HepG2 (cell line): ENCODE measurements around the gene NUP107. TPM values are rescaled to one million over a fixed set of nuclear protein-coding genes. Genes with fewer than 3 reads are reported as not detected.

Experiments used
- ATAC-seq: fragments of 200-7000 bp; cut with Tn5 transposase; 3 replicates; pipeline ENCODE4 v1.9.1; 2020; ENCODE audit warnings: mild to moderate bottlenecking, moderate library complexity
- BruUV-seq: library from RNA; stranded (reverse); fragments of 400-500 nt; replicated peaks from 2 replicates; lab custom pipeline; 2021; lab: Mats Ljungman, UMichigan
- CTCF ChIA-PET: fragments of 300-600 bp; formaldehyde crosslinking; extraction: SDS; loops from one replicate; lab custom pipeline; 2021; ENCODE audit warnings: low total read pairs, inconsistent platforms, low intra/inter-chr PET ratio; lab: Yijun Ruan, JAX
- POLR2A ChIA-PET: fragments of 350-600 bp; sonication (Branson Sonifier 250); formaldehyde crosslinking; loops from one replicate; lab custom pipeline; 2020; ENCODE audit warnings: antibody characterized with exemption, inconsistent platforms; lab: Yijun Ruan, JAX
- DNase-seq: peaks from one replicate; pipeline ENCODE4 v3.0.0-alpha.2; 2015; ENCODE audit warnings: low spot score
- FAIRE-seq: peaks from 3 replicates; lab custom pipeline; 2011; peaks lifted over from hg19 to GRCh38; lab: Jason Lieb, UNC
- H2AFZ ChIP-seq: one replicate; pipeline ENCODE4 v1.6.1; 2011; ENCODE audit warnings: low read length, inconsistent platforms
- H3K27ac ChIP-seq: fragments of 300-600 bp; 3 replicates; pipeline ENCODE4 v1.8.0; 2011; ENCODE audit warnings: mixed run types, mild to moderate bottlenecking, mixed read lengths, low read length, inconsistent platforms; ENCODE audit not compliant: insufficient read depth; ENCODE audit errors: extremely low read length
- H3K27me3 ChIP-seq, 2 experiments: fragments of 200-600 bp in 1 of 2; 2 replicates in 1 of 2; 3 replicates in 1 of 2; pipeline versions ENCODE4 v1.6.0 to v1.8.0; 2011; ENCODE audit warnings: low read length in 2 of 2, mild to moderate bottlenecking in 2 of 2, moderate library complexity in 2 of 2, inconsistent platforms in 1 of 2; ENCODE audit not compliant: insufficient read depth in 2 of 2, control insufficient read depth in 1 of 2
- H3K36me3 ChIP-seq, 2 experiments: fragments of 200-600 bp in 1 of 2; replicated peaks in 1 of 2; 2 replicates in 1 of 2; 3 replicates in 1 of 2; pipeline versions ENCODE4 v1.5.1 to v1.8.0; 2011; ENCODE audit warnings: low read length in 2 of 2, inconsistent platforms in 1 of 2; ENCODE audit not compliant: insufficient read depth in 2 of 2, control insufficient read depth in 1 of 2
- H3K4me1 ChIP-seq: 2 replicates; pipeline ENCODE4 v1.5.1; 2012; ENCODE audit warnings: low read length, inconsistent platforms; ENCODE audit not compliant: insufficient read depth
- H3K4me2 ChIP-seq: 2 replicates; pipeline ENCODE4 v1.6.0; 2011; ENCODE audit warnings: low read depth, low read length, inconsistent platforms
- H3K4me3 ChIP-seq, 3 experiments: fragments of 200-600 bp in 1 of 3; sonication (generic), shearing (Covaris generic) in 1 of 3; replicated peaks in 1 of 3; 2 replicates each; pipeline ENCODE4 v1.5.1; 2011 to 2016; ENCODE audit warnings: low read length in 3 of 3, inconsistent platforms in 2 of 3, low read depth in 2 of 3, mild to moderate bottlenecking in 2 of 3, control low read depth in 1 of 3, mixed read lengths in 1 of 3; ENCODE audit not compliant: insufficient read depth in 1 of 3
- H3K79me2 ChIP-seq: one replicate; pipeline ENCODE4 v1.6.1; 2011; ENCODE audit warnings: low read length, inconsistent platforms; ENCODE audit not compliant: insufficient read depth
- H3K9ac ChIP-seq: 2 replicates; pipeline ENCODE4 v1.6.0; 2011; ENCODE audit warnings: mild to moderate bottlenecking, low read depth, low read length, inconsistent platforms; ENCODE audit not compliant: insufficient read depth
- H3K9me3 ChIP-seq: 2 replicates; pipeline ENCODE4 v1.5.1; 2012; ENCODE audit warnings: mild to moderate bottlenecking, low read length
- H4K20me1 ChIP-seq: 2 replicates; pipeline ENCODE4 v1.6.0; 2011; ENCODE audit warnings: inconsistent platforms, mild to moderate bottlenecking, low read length, moderate library complexity; ENCODE audit not compliant: insufficient read depth
- DBP ChIP-seq: sonication (generic); formaldehyde crosslinking; IDR thresholded peaks from 2 replicates; pipeline ENCODE4 v1.4.0; 2020; ENCODE audit warnings: missing genetic modification reagents; ENCODE audit errors: not compliant biosample characterization
- ELF4 ChIP-seq: sonication (generic); formaldehyde crosslinking; IDR thresholded peaks from 2 replicates; pipeline ENCODE4 v1.5.0; 2020; ENCODE audit warnings: missing genetic modification reagents, mild to moderate bottlenecking, moderate library complexity, borderline replicate concordance
- ETV6 ChIP-seq: sonication (generic); formaldehyde crosslinking; conservative IDR thresholded peaks from 2 replicates; pipeline ENCODE4 v1.4.0; 2020; ENCODE audit warnings: missing genetic modification reagents
- GABPA ChIP-seq, 2 experiments: IDR thresholded peaks; 2 replicates each; pipeline ENCODE4 v1.6.1; 2011 to 2016; ENCODE audit warnings: low read depth in 2 of 2, low read length in 1 of 2, missing biosample characterization in 1 of 2, missing genetic modification characterization in 1 of 2
- NR2F1 ChIP-seq, 2 experiments: fragments of 450-650 bp in 1 of 2; formaldehyde crosslinking in 1 of 2; IDR thresholded peaks; 2 replicates each; pipeline versions ENCODE4 v1.5.0 to v1.6.1; 2016 to 2020; ENCODE audit warnings: mild to moderate bottlenecking in 1 of 2, missing compliant biosample characterization in 1 of 2, missing genetic modification reagents in 1 of 2, moderate library complexity in 1 of 2
- SMARCE1 ChIP-seq: fragments of 450-650 bp; IDR thresholded peaks from 2 replicates; pipeline ENCODE4 v1.6.1; 2017; ENCODE audit warnings: borderline replicate concordance
- ZNF124 ChIP-seq: sonication (generic); formaldehyde crosslinking; IDR thresholded peaks from 2 replicates; pipeline ENCODE4 v1.4.0; 2020; ENCODE audit warnings: missing genetic modification reagents
- ZNF280D ChIP-seq: sonication (generic); formaldehyde crosslinking; IDR thresholded peaks from 2 replicates; pipeline ENCODE4 v1.5.1; 2020; ENCODE audit warnings: mild to moderate bottlenecking, missing genetic modification reagents
- ZNF333 ChIP-seq: sonication (generic); formaldehyde crosslinking; IDR thresholded peaks from 2 replicates; pipeline ENCODE4 v1.4.0; 2020; ENCODE audit warnings: mild to moderate bottlenecking, missing genetic modification reagents, borderline replicate concordance
- ZNF44 ChIP-seq: sonication (generic); formaldehyde crosslinking; IDR thresholded peaks from 2 replicates; pipeline ENCODE4 v1.5.1; 2020; ENCODE audit warnings: mild to moderate bottlenecking, missing genetic modification reagents
- WGBS: methylation state at CpG from one replicate; pipeline ENCODE4 v1.1.6; 2017; ENCODE audit warnings: low lambda C conversion rate; 5-methylcytosine and 5-hydroxymethylcytosine counted together
- in situ Hi-C: cut with HindIII; loops from 2 replicates; pipeline ENCODE4 v1.10.0; 2017; ENCODE audit warnings: low pct_unique_long_range_greater_than_20kb; ENCODE audit not compliant: extremely low pct_ligation_motif_present
- intact Hi-C: fragments of 100-400 bp; cut with micrococcal nuclease; formaldehyde crosslinking; loops from one replicate; pipeline ENCODE4 v1.10.0; 2022; ENCODE audit not compliant: unreplicated experiment
- polyA plus RNA-seq, 8 experiments: library from polyadenylated mRNA; depleted of rRNA in 3 of 8; stranded (reverse) in 7 of 8; unstranded in 1 of 8; fragments of >200 nt; fragmentation: Illumina TruSeq in 4 of 8; extraction: Trizol in 4 of 8; gene quantifications; 2 replicates each; pipeline versions ENCODE4 v1.2.1 to v1.2.3, GENCODE V29; 2011 to 2016; ENCODE audit warnings: low read depth in 4 of 8, missing spikeins in 1 of 8, mixed read lengths in 1 of 8; ENCODE audit not compliant: insufficient read depth in 1 of 8
- total RNA-seq, 5 experiments: library from RNA; depleted of rRNA; stranded (reverse); fragments of >200 nt; fragmentation: Illumina TruSeq; extraction: Trizol; gene quantifications; 2 replicates each; pipeline ENCODE4 v1.2.3, GENCODE V29; 2016; ENCODE audit warnings: low read depth in 1 of 5
- TF ChIP-seq, protein P1 (sequence below): sonication (generic); formaldehyde crosslinking; IDR thresholded peaks from 2 replicates; pipeline ENCODE4 v1.8.1; 2023; ENCODE audit warnings: mild to moderate bottlenecking, inconsistent platforms, moderate library complexity, missing genetic modification reagents, borderline replicate concordance
- TF ChIP-seq, protein P2 (sequence below): sonication (generic); formaldehyde crosslinking; IDR thresholded peaks from 2 replicates; pipeline ENCODE4 v1.4.0; 2020; ENCODE audit warnings: mild to moderate bottlenecking, missing genetic modification reagents

The NUP107 gene
- total and polyA plus RNA-seq, 2 of the 13 experiments (the other 11 are each of a cell fraction or from before 2014, with no cell fraction given) = 54.7 to 100 TPM

DNA sequence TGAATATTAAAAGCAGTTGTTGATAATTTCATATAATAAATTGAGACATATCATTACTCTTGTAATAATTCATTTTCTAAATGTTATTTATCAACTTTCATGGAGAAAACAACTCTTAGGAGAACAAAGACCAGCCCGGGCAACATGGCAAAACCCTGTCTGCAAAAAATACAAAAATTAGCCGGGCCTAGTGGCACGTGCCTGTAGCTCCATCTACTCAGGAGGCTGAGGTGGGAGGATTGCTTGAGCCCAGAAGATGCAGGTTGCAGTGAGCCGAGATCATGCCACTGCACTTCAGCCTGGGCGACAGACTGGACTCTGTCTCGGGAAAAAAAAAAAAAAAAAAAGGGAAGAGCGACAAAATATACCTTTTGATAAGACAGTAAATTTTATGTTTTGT is 80.4 kb downstream of the NUP107 start (continued):
- TF ChIP-seq, protein P1, sequence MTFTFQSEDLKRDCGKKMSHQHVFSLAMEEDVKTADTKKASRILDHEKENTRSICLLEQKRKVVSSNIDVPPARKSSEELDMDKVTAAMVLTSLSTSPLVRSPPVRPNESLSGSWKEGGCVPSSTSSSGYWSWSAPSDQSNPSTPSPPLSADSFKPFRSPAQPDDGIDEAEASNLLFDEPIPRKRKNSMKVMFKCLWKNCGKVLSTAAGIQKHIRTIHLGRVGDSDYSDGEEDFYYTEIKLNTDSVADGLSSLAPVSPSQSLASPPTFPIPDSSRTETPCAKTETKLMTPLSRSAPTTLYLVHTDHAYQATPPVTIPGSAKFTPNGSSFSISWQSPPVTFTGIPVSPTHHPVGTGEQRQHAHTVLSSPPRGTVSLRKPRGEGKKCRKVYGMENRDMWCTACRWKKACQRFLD = no peak
- TF ChIP-seq, protein P2, sequence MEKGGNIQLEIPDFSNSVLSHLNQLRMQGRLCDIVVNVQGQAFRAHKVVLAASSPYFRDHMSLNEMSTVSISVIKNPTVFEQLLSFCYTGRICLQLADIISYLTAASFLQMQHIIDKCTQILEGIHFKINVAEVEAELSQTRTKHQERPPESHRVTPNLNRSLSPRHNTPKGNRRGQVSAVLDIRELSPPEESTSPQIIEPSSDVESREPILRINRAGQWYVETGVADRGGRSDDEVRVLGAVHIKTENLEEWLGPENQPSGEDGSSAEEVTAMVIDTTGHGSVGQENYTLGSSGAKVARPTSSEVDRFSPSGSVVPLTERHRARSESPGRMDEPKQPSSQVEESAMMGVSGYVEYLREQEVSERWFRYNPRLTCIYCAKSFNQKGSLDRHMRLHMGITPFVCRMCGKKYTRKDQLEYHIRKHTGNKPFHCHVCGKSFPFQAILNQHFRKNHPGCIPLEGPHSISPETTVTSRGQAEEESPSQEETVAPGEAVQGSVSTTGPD (CRISPR knock-in tag) = no peak

- Histone ChIP-seq H3K36me3 (peaks cover 4 to 22% of the 10 kb centered on the region in 2 experiments; a peak in 3 of 5 replicates), H2AFZ (no peak overlapping the region), H3K27ac (no peak overlapping the region), H3K27me3 (no peaks in the 10 kb centered on the region), H4K20me1 (no peaks in the 10 kb centered on the region), H3K9me3 (no peaks in the 10 kb centered on the region), H3K9ac (no peak overlapping the region), H3K4me1 (no peaks in the 10 kb centered on the region), H3K79me2 (no peaks in the 10 kb centered on the region), H3K4me2 (no peak overlapping the region), H3K4me3 (no peak overlapping the region)
- ChIA-PET POLR2A (no interaction called here), CTCF (no interaction called here)
- intact Hi-C loops = no loop called here
- BruUV-seq = no TSS peak
- in situ Hi-C loops = no loop called here
- DNase-seq = no peak
- FAIRE-seq = no peak
- 97% methylated on average over 4 of the region's 4 CpGs for WGBS
- no peak for ATAC-seq
- TF ChIP-seq NR2F1 (CRISPR knock-in tag; IDR thresholded peaks at IDR 0.05) (no peak), ZNF280D (CRISPR knock-in tag) (no peak), DBP (no peak), GABPA (IDR thresholded peaks at IDR 0.05; ENCODE audit: low read depth, low read length) (no peak), GABPA (CRISPR knock-in tag; IDR thresholded peaks at IDR 0.05; ENCODE audit: low read depth) (no peak), ELF4 (CRISPR knock-in tag) (no peak), ZNF44 (CRISPR knock-in tag) (no peak), ZNF124 (CRISPR knock-in tag) (no peak), ETV6 (CRISPR knock-in tag) (no peak), ZNF333 (CRISPR knock-in tag) (no peak), SMARCE1 (no peak)
- TF ChIP-seq, all 625 proteins: peak for 0
Observed at GRCh38 chr12:68768431-68768939, 81.7 kb downstream of the NUP107 start.
